Ascending aorta (tissue), 2 donors: Measurements from ENCODE around the gene STK32B. TPM values are rescaled to one million over a fixed set of nuclear protein-coding genes. Genes with fewer than 3 reads are reported as not detected.
"Not testable (repeated sequence)": the region's sequence is repeated elsewhere in the genome, so short reads cannot be mapped to it uniquely, and the experiment has no call there.

Source experiments
- DNase-seq, 2 donors: peaks; one replicate each; pipeline ENCODE4 v3.0.0-alpha.2; 2019; ENCODE audit warnings: low spot score in 2 of 2
- H3K27ac ChIP-seq, 2 donors: fragments of 200-600 bp; sonication (generic); one replicate each; pipeline ENCODE4 v1.5.1; 2016 to 2017; ENCODE audit warnings: mild to moderate bottlenecking in 1 of 2
- H3K27me3 ChIP-seq: fragments of 200-600 bp; sonication (generic); one replicate; pipeline ENCODE4 v1.5.1; 2017
- H3K36me3 ChIP-seq, 2 donors: fragments of 200-600 bp; sonication (generic); one replicate each; pipeline ENCODE4 v1.5.1; 2016
- H3K4me1 ChIP-seq, 2 donors: fragments of 200-600 bp; sonication (generic); one replicate each; pipeline ENCODE4 v1.5.1; 2016 to 2017; ENCODE audit warnings: mild to moderate bottlenecking in 1 of 2
- H3K4me3 ChIP-seq, 2 donors: fragments of 200-600 bp; sonication (generic); one replicate each; pipeline ENCODE4 v1.5.1; 2016 to 2017; ENCODE audit warnings: mild to moderate bottlenecking in 1 of 2
- H3K9me3 ChIP-seq, 2 donors: fragments of 200-600 bp; sonication (generic); one replicate each; pipeline ENCODE4 v1.5.1; 2016
- CTCF ChIP-seq, 3 experiments: fragments of 200-600 bp in 2 of 3; fragments of 450-650 bp in 1 of 3; sonication (generic) in 2 of 3; IDR thresholded peaks; one replicate each; pipeline ENCODE4 v1.5.1; 2016 to 2019; ENCODE audit warnings: antibody characterized with exemption in 3 of 3, mild to moderate bottlenecking in 1 of 3, moderate library complexity in 1 of 3
- intact Hi-C: fragments of 100-400 bp; cut with DNase I; formaldehyde crosslinking; loops from one replicate; pipeline ENCODE4 v1.15.1; 2023
- total RNA-seq: library from RNA; depleted of rRNA; stranded (reverse); fragments of >200 nt; gene quantifications from one replicate; pipeline ENCODE4 v1.1.0, GENCODE V29; 2016

The STK32B gene
- total RNA-seq, 1 donor from 2014 or later: 2.3 TPM

DNA sequence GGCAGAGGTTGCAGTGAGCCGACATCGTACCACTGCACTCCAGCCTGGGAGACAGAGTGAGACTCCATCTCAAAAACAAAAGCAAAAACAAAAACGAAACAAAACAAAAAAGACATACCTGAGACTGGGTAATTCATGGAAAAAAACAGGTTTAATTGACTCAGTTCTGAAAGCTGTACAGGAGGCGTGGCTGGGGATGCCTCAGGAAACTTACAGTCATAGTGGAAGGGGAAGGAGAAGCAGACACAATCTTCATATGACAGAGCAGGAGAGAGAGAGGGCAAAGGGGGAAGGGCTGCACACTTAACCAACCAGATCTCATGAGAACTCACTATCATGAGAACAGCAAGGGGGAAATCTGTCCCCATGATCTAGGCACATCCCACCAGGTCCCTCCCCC lies 229.5 kb downstream of the STK32B start:
- intact Hi-C loops: no loop called here
- Histone ChIP-seq H3K9me3 (no peaks in the 10 kb centered on the region), H3K4me1 (no peaks in the 10 kb centered on the region), H3K27ac (no peak overlapping the region), H3K36me3 (no peaks in the 10 kb centered on the region), H3K27me3 (no peaks in the 10 kb centered on the region), H3K4me3 (no peak overlapping the region)
- no peak for DNase-seq
- no peak for TF ChIP-seq CTCF (IDR thresholded peaks at IDR 0.05)

DNA sequence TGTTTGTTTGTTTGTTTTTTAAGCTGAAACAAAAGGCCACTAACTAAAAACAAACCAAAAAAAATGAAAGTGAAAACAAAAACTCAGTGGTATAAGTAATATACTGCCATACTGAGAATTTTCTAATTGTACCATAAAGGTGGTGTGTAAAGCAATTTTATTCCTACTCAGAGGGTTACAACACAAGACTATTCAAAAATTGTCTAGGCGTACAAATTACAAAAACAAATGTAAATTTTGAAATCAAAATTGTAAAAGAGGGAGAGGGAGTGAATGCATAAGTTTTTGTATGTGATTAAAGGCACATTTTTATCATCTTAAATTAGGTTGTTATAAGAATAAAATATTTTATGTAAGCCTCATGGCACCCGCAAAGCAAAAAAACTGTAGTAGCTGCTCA lies 232.6 kb downstream of the STK32B start:
- intact Hi-C loops: no loop called here
- Histone ChIP-seq H3K36me3 (no peaks in the 10 kb centered on the region), H3K4me3 (no peak overlapping the region), H3K4me1 (no peaks in the 10 kb centered on the region), H3K27me3 (no peaks in the 10 kb centered on the region), H3K9me3 (no peaks in the 10 kb centered on the region), H3K27ac (no peak overlapping the region)
- no peak for DNase-seq
- no peak for TF ChIP-seq CTCF (IDR thresholded peaks at IDR 0.05)

DNA sequence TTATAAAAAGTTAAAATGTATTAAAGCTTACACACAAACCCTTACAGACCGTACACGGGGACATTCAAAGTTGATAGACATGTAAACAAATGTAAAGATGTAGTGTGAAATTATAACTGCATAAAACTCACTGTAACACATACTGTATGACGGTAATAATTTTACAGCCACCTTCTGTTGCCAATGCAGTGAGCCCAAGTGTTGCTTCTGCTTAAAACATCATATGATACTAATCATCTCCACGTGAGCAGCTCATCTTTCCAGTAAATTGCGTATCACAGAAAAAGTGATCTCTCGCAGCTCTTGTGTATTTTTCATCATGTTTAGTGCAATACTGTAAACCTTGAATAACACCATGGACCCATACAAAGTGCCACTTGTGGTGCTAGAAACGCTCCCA lies 233.2 kb downstream of the STK32B start:
- no peak for DNase-seq
- TF ChIP-seq CTCF (IDR thresholded peaks at IDR 0.05): no peak
- intact Hi-C loops: no loop called here
- H3K27ac ChIP-seq: no peak overlapping the region
- no peaks in the 10 kb centered on the region for H3K36me3 ChIP-seq
- no peaks in the 10 kb centered on the region for H3K27me3 ChIP-seq
- H3K4me3 ChIP-seq: no peak overlapping the region
- no peaks in the 10 kb centered on the region for H3K4me1 ChIP-seq
- H3K9me3 ChIP-seq: no peaks in the 10 kb centered on the region

DNA sequence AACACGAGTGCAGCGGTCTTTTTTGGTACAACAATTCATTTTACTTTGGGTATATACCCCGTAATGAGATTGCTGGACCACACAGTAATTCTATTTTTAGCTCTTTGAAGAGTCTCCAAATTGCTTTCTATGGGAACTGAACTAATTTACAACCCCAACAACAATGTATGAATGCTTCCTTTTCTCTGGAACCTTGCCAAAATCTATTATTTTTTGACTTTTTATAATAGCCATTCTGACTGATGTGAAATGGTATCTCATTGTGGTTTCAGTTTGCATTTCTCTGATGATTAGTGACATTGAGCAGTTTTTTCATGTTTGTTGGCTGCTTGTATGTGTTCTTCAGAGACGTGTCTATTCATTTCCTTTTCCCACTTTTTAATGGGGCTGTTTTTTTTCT lies 240.8 kb downstream of the STK32B start:
- no peak for DNase-seq
- no peak for TF ChIP-seq CTCF (IDR thresholded peaks at IDR 0.05)
- Histone ChIP-seq H3K4me1 (no peaks in the 10 kb centered on the region), H3K27ac (no peak overlapping the region), H3K4me3 (no peak overlapping the region), H3K9me3 (peaks cover 0 to 9% of the 10 kb centered on the region in 2 donors), H3K36me3 (no peaks in the 10 kb centered on the region), H3K27me3 (no peaks in the 10 kb centered on the region)
- intact Hi-C loops: no loop called here

DNA sequence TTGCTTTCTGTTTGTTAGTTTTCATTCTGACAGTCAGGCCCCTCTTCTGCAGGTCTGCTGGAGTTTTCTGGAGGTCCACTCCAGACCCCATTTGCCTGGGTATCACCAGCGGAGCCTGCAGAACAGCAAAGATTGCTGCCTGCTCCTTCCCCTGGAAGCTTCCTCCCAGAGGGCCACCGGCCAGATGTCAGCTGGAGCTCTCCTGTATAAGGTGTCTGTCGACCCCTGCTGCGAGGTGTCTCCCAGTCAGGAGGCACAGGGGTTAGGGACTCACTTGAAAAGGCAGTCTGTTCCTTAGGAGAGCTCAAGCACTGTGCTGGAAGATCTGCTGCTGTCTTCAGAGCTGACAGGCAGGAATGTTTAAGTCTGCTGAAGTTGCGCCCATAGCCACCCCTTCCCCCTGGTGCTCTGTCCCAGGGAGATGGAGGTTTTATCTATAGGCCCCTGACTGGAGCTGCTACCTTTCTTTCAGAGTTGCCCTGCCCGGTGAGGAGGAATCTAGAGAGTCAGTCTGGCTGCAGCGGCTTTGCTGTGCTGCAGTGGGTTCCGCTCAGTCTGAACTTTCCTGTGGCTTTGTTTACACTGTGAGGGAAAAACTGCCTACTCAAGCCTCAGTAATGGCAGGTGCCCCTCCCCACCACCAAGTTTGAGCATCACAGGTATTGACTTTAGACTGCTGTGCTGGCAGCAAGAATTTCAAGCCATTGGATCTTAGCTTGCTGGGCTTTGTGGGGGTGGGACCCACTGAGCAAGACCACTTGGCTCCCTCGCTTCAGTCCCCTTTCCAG lies 246.9 kb downstream of the STK32B start:
- H3K36me3 ChIP-seq, H3K4me3 ChIP-seq, H3K27me3 ChIP-seq, DNase-seq, intact Hi-C loops, H3K4me1 ChIP-seq, H3K27ac ChIP-seq: not testable (repeated sequence)
- H3K9me3 ChIP-seq: peaks cover 0 to 10% of the 10 kb centered on the region in 2 donors

DNA sequence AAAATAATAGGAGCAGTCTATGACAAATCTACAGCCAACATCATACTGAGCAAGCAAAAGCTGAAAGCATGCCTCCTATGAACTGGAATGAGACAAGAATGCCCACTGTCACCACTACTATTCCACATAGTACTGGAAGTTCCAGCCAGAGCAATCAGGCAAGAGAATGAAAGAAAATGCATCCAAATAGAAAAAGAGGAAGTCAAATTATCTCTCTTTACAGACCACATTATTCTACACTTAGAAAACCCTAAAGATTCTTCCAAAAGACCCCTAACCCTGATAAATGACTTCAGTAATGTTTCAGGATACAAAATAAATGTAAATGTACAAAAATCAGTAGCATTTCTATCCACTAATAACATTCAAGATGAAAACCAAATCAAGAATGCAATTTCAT lies 249.0 kb downstream of the STK32B start:
- TF ChIP-seq CTCF (IDR thresholded peaks at IDR 0.05): no peak
- intact Hi-C loops: no loop called here

More for the DNA sequence above, 249.0 kb downstream of the STK32B start:
- Histone ChIP-seq H3K4me1 (no peaks in the 10 kb centered on the region), H3K27ac (no peak overlapping the region), H3K36me3 (no peaks in the 10 kb centered on the region), H3K4me3 (no peak overlapping the region), H3K27me3 (no peaks in the 10 kb centered on the region), H3K9me3 (peaks cover 0 to 4% of the 10 kb centered on the region in 2 donors)
- DNase-seq: no peak
